Spleen (tissue), 11 donors: ENCODE data around the gene DNAH6. TPM values are rescaled to one million over a fixed set of nuclear protein-coding genes. Genes with fewer than 3 reads are reported as not detected.

Experiments
- DNase-seq: peaks from one replicate; pipeline ENCODE4 v3.0.0-alpha.2; 2020
- H3K27ac ChIP-seq, 8 donors: fragments of 200-600 bp; sonication (generic) in 7 of 8; 1 replicate in 4 of 8; 2 replicates in 4 of 8; pipeline versions ENCODE4 v1.5.0 to v1.8.0; 2016 to 2021; ENCODE audit warnings: inconsistent platforms in 4 of 8, mild to moderate bottlenecking in 4 of 8, moderate library complexity in 1 of 8
- H3K27me3 ChIP-seq, 7 donors: fragments of 200-600 bp; sonication (generic) in 6 of 7; replicated peaks in 1 of 7; 1 replicate in 4 of 7; 2 replicates in 3 of 7; pipeline versions ENCODE4 v1.5.0 to v1.8.0; 2016 to 2021; ENCODE audit warnings: inconsistent platforms in 3 of 7, mild to moderate bottlenecking in 1 of 7
- H3K36me3 ChIP-seq, 6 donors: fragments of 200-600 bp; sonication (generic) in 5 of 6; 1 replicate in 4 of 6; 2 replicates in 2 of 6; pipeline versions ENCODE4 v1.5.0 to v1.8.0; 2016 to 2021; ENCODE audit warnings: inconsistent platforms in 2 of 6
- H3K4me1 ChIP-seq, 6 donors: fragments of 200-600 bp; sonication (generic) in 5 of 6; 1 replicate in 3 of 6; 2 replicates in 3 of 6; pipeline versions ENCODE4 v1.5.0 to v1.8.0; 2016 to 2021; ENCODE audit warnings: inconsistent platforms in 3 of 6
- H3K4me3 ChIP-seq, 8 donors: fragments of 200-600 bp; sonication (generic) in 7 of 8; 1 replicate in 4 of 8; 2 replicates in 4 of 8; pipeline versions ENCODE4 v1.5.0 to v1.8.0; 2016 to 2021; ENCODE audit warnings: inconsistent platforms in 4 of 8, mild to moderate bottlenecking in 4 of 8, moderate library complexity in 2 of 8
- H3K9me3 ChIP-seq, 8 donors: fragments of 200-600 bp; sonication (generic) in 7 of 8; 1 replicate in 4 of 8; 2 replicates in 4 of 8; pipeline versions ENCODE4 v1.5.0 to v1.8.0; 2016 to 2021; ENCODE audit warnings: inconsistent platforms in 4 of 8
- CTCF ChIP-seq, 11 experiments: fragments of 200-600 bp in 7 of 11; fragments of 450-650 bp in 4 of 11; sonication (generic) in 4 of 11; IDR thresholded peaks in 8 of 11; conservative IDR thresholded peaks in 3 of 11; 1 replicate in 7 of 11; 2 replicates in 4 of 11; pipeline versions ENCODE4 v1.4.0 to v1.8.0; 2016 to 2021; ENCODE audit warnings: antibody characterized with exemption in 11 of 11, inconsistent platforms in 4 of 11, mild to moderate bottlenecking in 1 of 11
- POLR2A ChIP-seq, 3 donors: fragments of 450-650 bp; IDR thresholded peaks; one replicate each; pipeline ENCODE4 v1.5.1; 2017; ENCODE audit warnings: antibody characterized with exemption in 3 of 3, mild to moderate bottlenecking in 1 of 3
- POLR2AphosphoS5 ChIP-seq, 3 donors: sonication (generic); formaldehyde crosslinking; IDR thresholded peaks; one replicate each; pipeline ENCODE4 v1.5.1; 2017; ENCODE audit warnings: antibody characterized with exemption in 3 of 3
- WGBS, 5 donors: extraction: QIAGEN DNeasy Blood & Tissue Kit in 3 of 5; methylation state at CpG; one replicate each; pipeline versions ENCODE4 v1.1.5 to v1.1.7; 2013 to 2018; 5-methylcytosine and 5-hydroxymethylcytosine counted together
- intact Hi-C: fragments of 100-400 bp; cut with DNase I; formaldehyde crosslinking; loops from one replicate; pipeline ENCODE4 v1.15.0; 2023; ENCODE audit warnings: low total_unique reads
- polyA plus RNA-seq, 3 donors: library from polyadenylated mRNA; stranded (reverse); fragments of 200-250 nt; gene quantifications; one replicate each; pipeline ENCODE4 v1.2.1, GENCODE V29; 2013
- total RNA-seq, 7 donors: library from RNA; depleted of rRNA in 3 of 7; stranded (reverse); fragments of >200 nt in 3 of 7; fragmentation: NEBNext Ultra II Directional in 4 of 7; extraction: Animal tissue kit (Norgen Biotek cat#: 25700) in 4 of 7; gene quantifications; one replicate each; pipeline versions ENCODE4 v1.1.0 to v1.2.1, GENCODE V29; 2016 to 2021
- donor health status: healthy with polysubstance abuse.
- donor health status: DM: no; HTN: no; CAD: no; lungs with moderate emphysema.
- donor health status: DM: no; HTN: no; CAD: no.
- donor health status: Bipolar disorder and iron deficiency.
- donor health status: healthy.
- donor health status: DM: no; HTN: no; CAD: no.
- donor health status: DM: yes; HTN: yes; CAD: no.

Gene DNAH6
- total and polyA plus RNA-seq, 10 donors: 0.02 to 1.1 (median 0.43) TPM; not detected in 1

- H3K9me3 ChIP-seq: no peaks in the 10 kb centered on the region
- no peak for DNase-seq
- 12 to 23% (median 16%) methylated on average over 6 of the region's 6 CpGs for WGBS, 5 donors
- H3K27ac ChIP-seq: peak overlapping the region in 5 of 8 donors; percentile 12 to 68 (median 49)
- H3K4me3 ChIP-seq: no peak overlapping the region
- intact Hi-C loops: no loop called here
- TF ChIP-seq POLR2A (IDR thresholded peaks at IDR 0.05): no peak
- no peak for TF ChIP-seq POLR2AphosphoS5 (IDR thresholded peaks at IDR 0.05)
- no peak for TF ChIP-seq CTCF (IDR thresholded peaks at IDR 0.05 in 8 of 11, conservative IDR thresholded peaks at IDR 0.05 in 3 of 11)
- peaks cover 0 to 14% (median 3%) of the 10 kb centered on the region in 6 donors for H3K4me1 ChIP-seq
- H3K36me3 ChIP-seq: no peaks in the 10 kb centered on the region
- no peaks in the 10 kb centered on the region for H3K27me3 ChIP-seq
These were observed 177.9 kb downstream of the DNAH6 start for GRCh38 chr2:84694088-84694622.

DNA sequence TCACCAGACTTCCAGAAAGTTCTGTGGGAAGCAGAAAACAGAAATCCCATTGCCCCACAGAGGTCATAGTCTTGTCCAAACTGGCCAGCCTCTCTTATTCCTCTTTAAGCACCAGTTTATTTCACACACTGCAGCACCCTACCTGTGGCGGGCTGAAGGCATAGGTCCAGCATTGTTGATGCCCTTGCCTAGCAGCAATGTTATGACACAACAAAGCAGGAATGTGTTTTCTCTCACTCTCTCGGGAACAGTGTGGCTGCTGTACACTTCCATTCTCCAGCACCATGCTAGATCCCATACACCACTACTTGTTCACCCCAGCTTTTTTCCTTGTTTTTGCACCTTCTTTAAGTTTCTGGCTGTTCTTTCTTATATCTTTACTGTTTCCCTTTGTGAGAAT is 181.6 kb downstream of the DNAH6 start:
- Histone ChIP-seq H3K4me1 (peaks cover 0 to 14% (median 3%) of the 10 kb centered on the region in 6 donors), H3K36me3 (no peaks in the 10 kb centered on the region)

GRCh38 chr2:84700006-84700405 is 183.7 kb downstream of the DNAH6 start:
- no peaks in the 10 kb centered on the region for H3K27me3 ChIP-seq
- WGBS, 5 donors: 68 to 96% (median 92%) methylated on average over 3 of the region's 3 CpGs
- DNase-seq: no peak
- intact Hi-C loops: no loop called here
- TF ChIP-seq POLR2A (IDR thresholded peaks at IDR 0.05) (no peak), CTCF (IDR thresholded peaks at IDR 0.05 in 8 of 11, conservative IDR thresholded peaks at IDR 0.05 in 3 of 11) (no peak), POLR2AphosphoS5 (IDR thresholded peaks at IDR 0.05) (no peak)
- peaks cover 0 to 23% (median 3%) of the 10 kb centered on the region in 8 donors for H3K9me3 ChIP-seq
- no peaks in the 10 kb centered on the region for H3K36me3 ChIP-seq
- H3K4me3 ChIP-seq: no peak overlapping the region
- H3K4me1 ChIP-seq: no peaks in the 10 kb centered on the region
- H3K27ac ChIP-seq: no peak overlapping the region

More for the DNA sequence above, 181.6 kb downstream of the DNAH6 start:
- TF ChIP-seq POLR2A (IDR thresholded peaks at IDR 0.05): no peak
- no peak for TF ChIP-seq POLR2AphosphoS5 (IDR thresholded peaks at IDR 0.05)
- no peak for TF ChIP-seq CTCF (IDR thresholded peaks at IDR 0.05 in 8 of 11, conservative IDR thresholded peaks at IDR 0.05 in 3 of 11)
- WGBS, 5 donors: 85 to 95% (median 87%) methylated on average over 2 of the region's 2 CpGs
- no peak overlapping the region for H3K4me3 ChIP-seq
- DNase-seq: no peak
- intact Hi-C loops: no loop called here
- peaks cover 0 to 20% (median 2%) of the 10 kb centered on the region in 8 donors for H3K9me3 ChIP-seq
- H3K27ac ChIP-seq: no peak overlapping the region
- H3K27me3 ChIP-seq: no peaks in the 10 kb centered on the region

DNA sequence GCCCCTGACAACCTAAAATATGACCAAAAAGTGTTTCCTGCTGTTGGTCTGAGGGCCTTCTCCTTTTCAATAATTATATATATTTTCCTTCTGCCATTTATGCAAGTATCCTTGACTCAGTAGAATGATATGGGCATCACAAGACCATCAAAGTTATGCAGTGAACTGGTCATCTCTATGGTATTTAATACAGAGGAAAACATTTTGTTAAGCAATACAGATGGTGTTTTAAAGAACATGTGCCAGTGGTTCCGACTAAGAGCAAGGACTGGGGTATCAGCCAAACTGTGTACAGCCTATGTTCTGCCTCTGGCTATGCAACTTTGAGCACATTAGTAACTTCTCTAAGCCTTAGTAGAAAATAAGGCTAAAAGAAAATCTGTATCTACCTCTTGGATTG is 185.6 kb downstream of the DNAH6 start:
- WGBS, 5 donors: 45 to 96% (median 83%) methylated on average over 1 of the region's 1 CpG
- no peak for DNase-seq
- TF ChIP-seq POLR2AphosphoS5 (IDR thresholded peaks at IDR 0.05) (no peak), POLR2A (IDR thresholded peaks at IDR 0.05) (no peak), CTCF (IDR thresholded peaks at IDR 0.05 in 8 of 11, conservative IDR thresholded peaks at IDR 0.05 in 3 of 11) (no peak)
- Histone ChIP-seq H3K27me3 (no peaks in the 10 kb centered on the region), H3K4me1 (no peaks in the 10 kb centered on the region), H3K9me3 (peaks cover 0 to 23% (median 3%) of the 10 kb centered on the region in 8 donors), H3K4me3 (no peak overlapping the region), H3K27ac (no peak overlapping the region), H3K36me3 (no peaks in the 10 kb centered on the region)
- intact Hi-C loops: no loop called here
